T follicular helper cell (primary cell): ENCODE measurements around the gene TLNRD1.

ENCODE experiments used
- DNase-seq: peaks from one replicate; pipeline ENCODE4 v3.0.0-alpha.2; 2020; ENCODE audit warnings: low read depth

TLNRD1 gene

DNA sequence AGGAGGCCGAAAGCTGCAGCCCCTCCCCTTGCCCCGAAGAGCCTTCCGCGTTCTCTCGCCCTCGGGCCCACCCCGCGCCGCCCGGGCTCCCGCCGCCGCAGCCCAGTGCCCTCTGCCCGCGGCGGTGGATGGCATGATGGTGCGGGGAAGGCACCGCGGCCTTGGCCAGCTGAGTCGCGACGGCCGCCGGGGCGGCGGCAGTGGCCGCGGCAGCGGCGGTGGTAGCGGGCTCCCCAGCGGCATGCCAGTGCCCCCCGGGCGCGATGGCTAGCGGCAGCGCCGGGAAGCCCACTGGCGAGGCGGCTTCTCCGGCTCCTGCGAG is 1.2 kb downstream of the TLNRD1 start:
- no peak for DNase-seq

DNA sequence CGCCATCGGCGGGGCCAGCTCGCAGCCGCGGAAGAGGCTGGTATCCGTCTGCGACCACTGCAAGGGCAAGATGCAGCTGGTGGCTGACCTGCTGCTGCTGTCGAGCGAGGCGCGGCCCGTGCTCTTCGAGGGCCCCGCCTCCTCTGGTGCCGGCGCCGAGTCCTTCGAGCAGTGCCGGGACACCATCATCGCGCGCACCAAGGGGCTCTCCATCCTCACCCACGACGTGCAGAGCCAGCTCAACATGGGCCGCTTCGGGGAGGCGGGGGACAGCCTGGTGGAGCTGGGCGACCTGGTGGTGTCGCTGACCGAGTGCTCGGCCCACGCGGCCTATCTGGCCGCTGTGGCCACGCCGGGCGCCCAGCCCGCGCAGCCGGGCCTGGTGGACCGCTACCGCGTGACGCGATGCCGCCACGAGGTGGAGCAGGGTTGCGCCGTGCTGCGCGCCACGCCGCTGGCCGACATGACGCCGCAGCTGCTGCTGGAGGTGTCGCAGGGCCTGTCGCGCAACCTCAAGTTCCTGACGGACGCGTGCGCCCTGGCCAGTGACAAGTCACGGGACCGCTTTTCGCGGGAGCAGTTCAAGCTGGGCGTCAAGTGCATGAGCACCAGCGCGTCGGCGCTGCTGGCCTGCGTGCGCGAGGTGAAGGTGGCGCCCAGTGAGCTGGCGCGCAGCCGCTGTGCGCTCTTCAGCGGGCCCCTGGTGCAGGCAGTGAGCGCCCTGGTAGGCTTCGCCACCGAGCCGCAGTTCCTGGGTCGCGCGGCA is 1.8 kb downstream of the TLNRD1 start:
- no peak for DNase-seq

DNA sequence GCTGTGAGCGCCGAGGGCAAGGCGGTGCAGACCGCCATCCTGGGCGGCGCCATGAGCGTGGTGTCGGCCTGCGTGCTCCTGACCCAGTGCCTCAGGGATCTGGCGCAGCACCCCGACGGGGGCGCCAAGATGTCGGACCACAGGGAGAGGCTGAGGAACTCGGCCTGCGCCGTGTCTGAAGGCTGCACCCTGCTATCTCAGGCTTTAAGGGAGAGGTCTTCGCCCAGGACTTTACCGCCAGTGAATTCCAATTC is 2.3 kb downstream of the TLNRD1 start:
- no peak for DNase-seq

DNA sequence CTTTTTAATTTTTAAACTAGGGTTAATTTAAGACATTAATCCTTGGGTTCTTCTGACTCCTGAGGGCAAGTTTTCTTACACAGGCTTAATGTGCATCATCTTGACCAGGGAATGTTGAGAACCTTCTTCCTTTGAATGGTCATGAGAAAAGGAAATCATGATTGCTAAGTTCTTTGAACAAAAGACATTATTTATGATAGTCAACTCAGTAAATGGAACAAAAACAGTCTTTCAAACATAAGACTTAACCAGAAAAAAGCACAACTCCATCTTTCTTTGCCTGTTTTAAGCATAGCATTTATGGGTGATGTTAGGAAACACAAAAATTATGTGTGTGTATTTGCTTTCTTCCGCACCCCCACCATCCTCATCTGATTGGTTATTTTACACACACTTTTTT is 5.4 kb downstream of the TLNRD1 start:
- DNase-seq = no peak

DNA sequence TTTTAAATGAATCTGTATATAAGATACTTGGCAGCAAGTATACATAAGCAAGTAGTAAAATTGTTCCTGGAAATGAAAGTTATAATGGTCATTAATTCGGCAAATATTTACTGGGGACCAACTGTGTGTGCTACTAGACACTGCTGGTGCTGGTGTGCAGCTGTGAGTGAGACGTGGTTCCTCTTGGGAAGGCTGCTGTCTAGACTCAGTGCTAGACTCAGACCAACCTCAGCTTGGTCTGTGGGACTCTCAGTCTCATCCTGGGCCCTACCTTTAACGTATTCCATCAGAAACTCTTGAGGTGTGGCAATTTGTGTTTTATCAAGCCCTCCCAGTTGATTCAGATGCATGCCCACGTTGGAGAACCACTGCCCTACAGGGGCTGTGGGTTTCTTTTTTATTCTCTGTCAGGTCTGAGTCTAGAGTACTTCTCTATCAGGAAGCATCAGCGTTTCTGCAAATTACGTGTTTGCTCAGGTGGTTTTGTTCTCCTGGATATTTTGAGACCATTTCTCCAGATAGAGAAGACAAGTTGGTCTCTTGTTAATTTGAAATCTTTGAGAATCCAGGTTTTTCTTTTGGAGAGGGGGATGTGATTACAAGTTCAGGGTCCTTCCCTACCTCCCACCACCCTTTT is 6.8 kb downstream of the TLNRD1 start:
- no peak for DNase-seq

DNA sequence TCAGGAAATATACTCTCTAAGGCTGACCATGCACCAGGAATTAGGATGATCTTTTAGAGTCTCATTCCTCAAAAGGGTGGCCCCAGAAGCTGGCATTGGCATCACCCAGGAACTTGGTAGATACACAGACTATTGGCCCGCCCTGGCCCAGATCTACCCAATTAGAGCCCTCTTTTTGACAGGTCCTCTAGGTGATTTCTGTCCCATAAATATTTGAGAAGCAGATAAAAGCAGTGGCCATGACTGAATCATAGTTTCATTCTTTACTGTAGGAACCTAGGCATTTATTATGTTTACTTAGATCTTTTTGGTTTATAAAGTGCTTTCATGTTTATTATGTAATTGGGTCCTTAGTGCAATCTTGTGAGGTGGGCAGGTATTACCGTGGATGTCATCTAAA is 7.6 kb downstream of the TLNRD1 start:
- no peak for DNase-seq

DNA sequence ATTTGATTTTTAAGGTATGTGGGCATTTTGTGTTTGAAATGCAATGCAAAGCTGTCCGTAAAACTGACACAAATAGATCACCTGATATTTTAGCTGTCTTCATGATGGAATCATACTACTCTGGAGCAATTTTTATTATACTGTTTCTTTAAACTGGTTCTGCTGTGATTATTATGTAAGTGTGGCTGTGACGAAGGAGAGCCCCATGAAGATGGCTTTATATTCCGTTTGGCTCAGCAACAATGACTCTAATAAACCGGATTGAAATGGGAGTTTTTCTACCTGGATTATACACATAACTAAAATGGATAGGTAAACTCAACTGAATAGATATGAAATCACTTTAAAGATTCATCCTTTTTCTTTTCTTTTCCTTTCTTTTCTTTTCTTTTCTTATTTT is 9.4 kb downstream of the TLNRD1 start:
- no peak for DNase-seq

DNA sequence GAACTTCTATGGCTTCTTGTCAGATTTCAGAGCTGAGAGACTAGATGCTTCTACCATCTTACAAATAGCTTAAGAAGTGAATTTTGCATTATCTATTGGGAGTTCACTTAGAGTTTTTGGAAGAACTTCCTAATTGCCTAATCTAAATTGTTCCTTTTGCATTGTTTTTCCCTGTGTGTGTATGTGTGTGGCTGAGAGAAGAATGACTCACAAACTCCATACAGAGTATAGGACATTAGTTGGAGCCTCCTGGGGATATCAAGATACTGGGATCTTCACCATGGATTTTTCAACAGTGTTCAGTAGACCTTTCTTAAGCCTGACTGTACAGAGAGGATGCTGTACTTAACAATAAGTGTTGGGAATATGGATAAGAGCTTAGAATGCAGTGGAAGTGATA is 10.9 kb downstream of the TLNRD1 start:
- DNase-seq = no peak

DNA sequence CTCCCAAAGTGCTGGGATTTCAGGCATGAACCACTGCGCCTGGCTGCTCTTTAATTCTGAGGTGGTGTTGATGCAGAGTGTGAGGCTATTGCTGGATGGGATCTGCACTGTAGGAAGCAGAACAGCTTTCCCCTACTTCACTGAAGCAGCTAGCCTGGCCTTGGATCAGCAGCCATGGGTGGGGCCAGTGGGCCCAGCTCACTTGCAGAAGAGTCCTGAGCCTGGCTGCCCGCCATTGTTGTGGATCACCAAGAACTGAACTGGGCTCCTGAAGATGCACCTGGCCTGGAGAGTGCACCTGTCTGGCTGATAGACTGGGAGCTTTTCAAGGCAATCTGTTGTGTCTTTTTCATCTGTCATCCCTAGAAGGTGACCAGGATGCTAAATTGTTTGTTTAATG is 11.9 kb downstream of the TLNRD1 start:
- no peak for DNase-seq

DNA sequence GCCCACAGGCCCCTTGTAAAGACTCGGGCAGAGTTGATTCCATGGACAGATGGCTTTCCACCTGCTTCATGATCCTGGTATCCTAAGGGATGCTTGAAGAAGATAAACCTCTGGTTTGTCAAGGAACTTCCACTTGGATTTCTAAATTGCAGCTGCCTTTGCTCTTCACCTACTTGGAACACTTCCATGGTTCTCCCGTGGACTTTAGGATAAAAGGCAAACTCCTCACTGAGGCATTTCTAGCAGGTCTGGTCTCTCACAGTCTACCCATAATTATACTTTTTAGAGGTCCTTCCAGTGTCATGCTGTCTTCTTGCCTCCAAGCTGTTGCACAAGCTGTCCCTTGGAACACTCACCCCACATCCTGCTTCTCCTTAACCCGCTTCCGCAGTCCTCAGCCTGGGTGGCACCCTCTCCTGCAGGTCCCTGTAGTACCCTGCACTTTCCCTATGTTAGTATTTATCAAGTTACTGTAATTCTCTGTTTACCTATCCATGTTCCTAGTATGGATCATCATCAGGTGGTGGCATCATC is 12.7 kb downstream of the TLNRD1 start:
- DNase-seq = no peak

DNA sequence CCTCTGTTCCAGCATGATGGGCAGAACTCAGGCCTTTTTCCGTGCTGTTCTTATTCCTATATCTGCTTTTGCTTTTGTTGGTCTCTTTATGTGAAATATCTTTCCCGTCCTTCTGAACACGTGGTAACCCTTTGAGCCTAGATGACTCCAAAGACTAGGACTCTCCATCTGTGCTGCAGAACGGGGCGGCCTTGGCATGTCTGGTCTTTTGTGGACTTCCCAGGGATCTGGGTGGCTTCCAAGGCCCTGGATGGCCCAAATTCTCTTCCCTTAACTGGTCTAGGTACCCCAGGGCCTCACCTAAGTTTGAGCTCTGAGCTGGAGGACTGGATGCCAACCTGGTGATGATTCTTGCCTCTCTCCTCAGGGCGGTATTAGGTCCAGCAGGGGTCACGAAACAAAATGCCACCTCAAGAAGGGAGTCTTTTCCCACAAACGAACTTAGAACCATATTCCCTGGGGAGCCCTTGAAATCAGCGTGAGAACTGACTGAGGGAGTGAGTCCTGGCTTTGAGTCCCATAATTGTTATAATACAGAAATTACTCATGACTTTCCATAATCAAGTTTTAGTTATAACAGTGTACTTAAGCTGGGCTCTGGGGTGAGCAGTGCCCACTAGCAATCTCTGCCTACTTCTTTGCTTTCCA is 13.8 kb downstream of the TLNRD1 start:
- no peak for DNase-seq

DNA sequence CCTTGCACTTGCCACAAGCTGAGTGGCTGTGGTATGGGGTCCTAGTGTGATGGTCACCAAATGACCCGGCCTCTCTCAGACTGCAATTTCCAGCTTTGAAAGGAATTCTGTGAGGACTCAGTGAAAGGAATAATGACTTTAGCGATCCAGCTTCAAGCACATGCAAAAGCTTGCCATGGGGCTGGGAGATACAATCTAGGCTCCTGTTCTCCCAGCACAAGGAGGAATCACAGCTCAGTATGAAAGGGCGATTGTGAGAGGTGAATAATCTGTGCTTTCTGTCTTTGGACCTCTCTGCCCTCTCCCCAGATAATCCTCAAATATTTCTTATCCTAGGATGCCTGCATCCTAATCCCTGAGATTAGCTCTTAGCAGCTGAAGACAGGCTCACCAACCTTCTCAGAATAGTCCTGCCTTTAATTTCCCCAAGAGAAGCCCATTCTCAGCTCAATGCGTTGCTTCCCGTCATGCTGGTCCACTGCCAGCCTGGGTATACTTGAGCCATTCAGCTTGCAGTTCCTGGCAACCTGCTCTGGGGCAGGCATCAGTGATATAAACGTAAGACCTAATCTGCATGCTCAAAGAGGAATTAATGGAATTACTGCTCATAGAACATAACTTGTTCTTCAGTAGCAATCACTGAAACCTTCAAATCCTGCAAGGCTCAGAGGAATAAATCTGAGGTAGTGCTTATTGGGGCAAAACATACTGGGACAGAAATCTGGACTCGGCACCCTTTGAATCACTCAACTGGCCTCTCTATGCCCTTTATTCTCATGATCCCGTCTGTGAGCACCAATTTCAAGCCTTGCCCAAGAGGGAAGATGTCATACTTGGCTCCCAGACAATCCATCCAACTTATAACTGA is 15.1 kb downstream of the TLNRD1 start:
- no peak for DNase-seq

DNA sequence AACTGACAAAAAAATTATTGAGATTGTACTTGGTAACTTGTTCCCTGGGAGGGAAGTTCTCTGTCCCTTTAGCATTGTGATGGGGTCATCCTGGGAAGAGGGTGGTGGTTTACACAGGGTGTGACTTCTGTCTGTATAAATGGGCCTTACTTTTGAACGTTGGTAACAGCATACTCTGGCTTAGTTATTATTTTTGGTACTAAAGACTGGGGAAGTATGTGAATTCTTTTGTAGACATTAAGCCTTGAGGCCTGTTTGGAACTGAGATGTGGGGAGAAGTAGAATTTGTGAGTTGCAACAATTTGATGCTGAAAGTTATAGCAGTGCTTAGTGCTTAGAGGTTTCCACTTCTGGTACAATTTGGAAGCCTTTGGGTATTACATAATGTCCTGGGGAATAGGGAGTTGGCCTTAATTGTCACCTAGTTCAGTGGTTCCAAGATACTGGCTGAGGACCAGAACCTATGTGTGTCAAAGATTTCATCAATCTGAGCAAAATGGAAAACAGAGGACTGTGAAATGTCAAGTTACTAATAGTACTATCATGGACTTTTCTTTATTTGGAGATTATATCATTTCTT is 15.9 kb downstream of the TLNRD1 start:
- no peak for DNase-seq

DNA sequence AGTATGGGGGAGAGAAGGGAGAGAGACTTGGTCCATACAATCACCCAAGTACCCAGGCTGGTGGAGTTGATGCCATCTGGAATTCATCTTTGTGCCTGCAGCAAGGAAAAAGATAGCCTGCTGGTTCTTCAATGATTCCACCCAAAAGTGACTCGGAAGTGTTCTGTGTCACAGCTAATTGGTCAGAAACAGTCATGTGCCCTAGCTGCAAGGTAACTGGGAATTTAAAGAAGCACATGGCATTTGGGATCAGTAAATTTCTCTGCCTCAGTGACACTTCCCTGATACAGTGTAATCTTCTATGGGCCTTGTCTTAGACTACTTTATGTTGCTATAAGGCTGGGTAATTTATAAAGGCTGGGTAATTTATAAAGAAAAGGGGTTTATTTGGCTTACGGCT is 17.5 kb downstream of the TLNRD1 start:
- no peak for DNase-seq

DNA sequence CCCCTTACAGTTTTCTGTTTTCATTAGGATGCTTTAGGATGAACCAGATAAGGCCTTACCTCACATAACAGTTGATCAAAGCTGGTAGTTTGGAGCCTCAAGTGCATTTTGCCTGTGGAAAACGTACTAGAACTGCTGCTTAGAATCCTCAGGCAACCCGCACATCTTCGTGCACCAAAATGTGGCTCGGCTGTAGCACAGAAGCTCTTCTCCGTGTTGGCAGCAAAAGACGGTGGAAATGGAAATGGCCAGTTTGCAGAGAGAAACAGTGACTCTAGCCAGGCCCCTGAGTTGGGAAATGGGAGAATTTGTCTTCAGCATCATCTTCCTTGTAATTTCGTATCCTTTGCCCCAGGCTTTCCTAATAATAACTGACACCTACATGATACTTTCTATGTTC is 20.6 kb downstream of the TLNRD1 start:
- DNase-seq = no peak

DNA sequence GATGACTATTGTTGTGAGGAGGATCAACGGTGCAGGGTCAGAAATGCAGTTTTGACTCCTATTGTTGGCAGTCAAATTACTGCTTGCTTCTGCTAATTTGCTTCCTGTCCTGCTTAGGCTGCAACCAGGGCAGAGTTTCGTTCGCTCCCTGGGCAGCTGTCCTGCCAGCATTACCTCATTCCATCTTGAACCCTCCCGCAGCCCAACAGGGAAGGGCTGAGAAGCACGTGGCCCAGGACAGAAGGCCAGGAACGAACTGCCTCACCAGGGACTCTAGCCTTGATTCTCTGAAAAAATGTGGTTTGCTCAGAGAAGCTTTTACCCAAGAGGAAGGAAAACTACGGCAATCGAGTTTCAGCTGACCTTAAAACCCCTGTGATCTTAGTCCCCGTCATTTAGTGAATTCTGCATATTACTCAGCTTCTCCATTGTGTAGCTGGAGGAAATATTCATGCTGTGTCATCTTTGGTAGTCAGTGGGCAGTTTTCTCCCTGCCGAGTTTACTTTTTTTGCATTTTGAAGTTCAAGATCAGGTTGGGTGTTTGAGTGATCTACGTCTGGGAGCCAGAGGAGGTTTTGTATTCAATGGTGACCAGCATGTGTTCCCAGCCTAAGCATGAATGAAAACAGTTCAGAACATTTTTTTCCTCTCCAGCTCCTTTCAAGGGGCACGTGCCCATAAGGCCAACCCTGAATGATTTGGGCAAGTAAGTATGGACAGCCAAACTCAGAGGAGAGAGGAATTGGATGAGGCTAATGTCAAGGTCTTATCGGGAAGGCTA is 23.0 kb downstream of the TLNRD1 start:
- DNase-seq = no peak

DNA sequence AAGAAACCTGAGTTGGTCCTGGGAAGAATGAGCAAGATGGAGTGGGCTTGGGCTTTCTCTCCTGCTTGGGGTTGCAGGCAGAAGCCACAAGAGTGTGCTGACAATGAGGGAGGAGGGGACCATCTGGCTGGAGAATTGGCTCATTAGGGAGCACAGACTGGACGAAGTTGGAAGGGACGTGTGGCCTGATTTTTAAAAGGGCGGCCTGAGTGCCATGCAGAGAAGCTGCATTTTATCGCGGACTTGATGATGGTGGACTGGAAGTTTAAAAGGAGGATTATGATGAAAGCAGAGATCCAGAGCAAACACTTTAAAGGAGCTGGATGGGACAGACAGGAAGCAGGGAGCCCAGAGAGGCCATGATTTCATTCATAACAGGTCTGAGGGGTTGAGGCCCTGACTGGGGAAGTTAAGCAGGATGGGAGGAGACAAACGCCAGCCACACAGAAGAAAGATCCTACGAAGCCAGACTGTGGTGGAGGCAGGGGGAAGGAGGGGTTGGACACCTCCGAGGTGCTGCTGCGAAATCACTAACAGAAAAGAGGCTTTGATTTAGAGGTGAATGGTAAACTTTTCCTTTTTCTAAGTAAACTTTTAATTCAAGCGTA is 23.6 kb downstream of the TLNRD1 start:
- no peak for DNase-seq

DNA sequence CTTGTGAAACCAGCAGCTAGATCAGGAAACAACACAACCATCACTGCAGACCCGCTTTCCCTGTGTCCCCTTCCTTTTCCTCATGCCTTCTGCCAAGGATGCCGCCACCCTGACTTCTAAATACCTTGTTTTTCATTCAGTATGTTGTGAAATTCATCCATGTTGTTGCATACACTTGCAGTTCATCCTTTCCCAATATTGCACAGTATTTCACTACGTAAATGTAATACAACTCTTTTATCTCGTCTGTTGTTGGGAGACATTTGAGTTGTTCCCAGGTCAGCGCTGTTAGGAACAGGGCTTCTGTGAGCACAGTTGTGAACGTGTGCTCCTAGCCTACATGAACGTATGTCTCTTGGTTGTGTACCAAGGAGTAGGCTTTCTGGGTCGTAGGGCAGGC is 24.2 kb downstream of the TLNRD1 start:
- no peak for DNase-seq

DNA sequence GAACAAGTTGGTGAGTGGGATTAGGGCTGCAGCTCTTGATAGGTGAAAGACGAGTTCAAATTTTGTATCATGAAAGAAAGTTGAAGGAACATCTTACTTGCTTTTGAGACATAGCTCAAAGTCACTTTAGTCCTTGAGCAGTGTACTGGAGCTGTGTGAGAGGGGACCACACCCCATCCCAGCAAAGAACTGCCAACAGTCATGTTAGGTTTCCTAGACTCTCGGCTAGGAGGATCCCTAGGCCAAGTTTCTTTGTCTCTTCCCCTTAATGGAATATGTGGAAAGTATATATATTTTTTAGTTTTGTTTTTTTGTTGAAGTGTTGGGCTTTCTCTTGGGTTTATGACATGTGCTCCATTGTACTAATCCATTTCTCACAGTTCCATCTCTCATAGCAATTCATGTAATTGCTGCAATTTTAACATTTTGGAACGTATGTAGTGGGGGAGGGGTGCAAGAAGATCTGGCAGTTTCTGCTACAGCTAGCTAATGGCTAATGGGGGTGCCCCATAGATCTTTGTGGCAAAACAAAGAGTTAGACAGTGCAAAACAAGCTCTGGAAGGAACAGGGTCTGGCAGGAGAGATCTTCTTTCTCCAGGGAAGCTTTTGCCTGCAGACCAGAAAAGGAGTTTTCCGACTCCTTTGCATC is 25.1 kb downstream of the TLNRD1 start:
- no peak for DNase-seq

DNA sequence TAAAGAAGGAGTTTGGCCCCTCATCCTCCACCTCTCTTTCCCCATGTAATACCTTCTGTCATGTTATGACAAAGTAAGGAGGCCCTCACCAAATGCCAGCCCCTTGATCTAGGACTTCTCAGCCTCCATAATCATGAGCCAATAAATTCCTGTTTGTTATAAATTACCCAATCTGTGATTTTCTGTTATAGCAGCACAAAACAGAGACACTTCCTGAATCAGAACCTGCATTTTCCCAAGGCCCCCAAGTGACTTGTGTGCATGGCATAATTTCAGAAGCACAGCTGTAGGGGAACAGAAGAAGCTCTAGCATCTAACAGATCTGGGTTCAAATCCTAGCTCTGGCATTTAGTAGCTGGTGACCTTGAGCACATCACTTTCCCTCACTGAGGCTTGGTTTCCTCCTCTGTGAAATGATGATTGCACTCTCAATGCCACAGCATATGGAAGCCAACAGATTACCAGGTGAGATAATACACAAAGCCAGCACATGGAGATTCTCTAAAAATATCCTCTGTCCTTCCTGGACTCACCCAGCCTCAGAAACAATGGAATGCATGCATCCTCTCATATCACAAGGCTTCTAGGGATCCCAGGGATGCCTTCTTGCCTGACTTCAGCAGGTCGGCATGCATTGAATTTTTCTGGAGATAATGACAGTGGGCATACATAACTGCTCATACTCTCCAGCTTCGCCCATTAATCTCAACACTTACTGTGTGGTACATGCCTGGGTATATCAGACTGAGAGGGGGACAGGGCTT is 26.3 kb downstream of the TLNRD1 start:
- DNase-seq = no peak
